ENCODE data around the gene C16orf54.
"Not testable (repeated sequence)": the region's sequence is repeated elsewhere in the genome, so short reads cannot be mapped to it uniquely, and the experiment has no call there.

Gene C16orf54

GRCh38 chr16:29769507-29769906 lies 23.7 kb upstream of the C16orf54 start:
- DNase-seq (ENCODE audit: low read depth in 4 of 4, low spot score in 1 of 4), result no peak

- DNase-seq (ENCODE audit: low read depth in 4 of 4, low spot score in 1 of 4), result no peak
Measured at GRCh38 chr16:29767062-29767461, 21.3 kb upstream of the C16orf54 start.

GRCh38 chr16:29766571-29766970 lies 20.8 kb upstream of the C16orf54 start:
- DNase-seq (ENCODE audit: low read depth in 4 of 4, low spot score in 1 of 4), result no peak

- DNase-seq (ENCODE audit: low read depth in 4 of 4, low spot score in 1 of 4), result no peak
Measured at GRCh38 chr16:29765167-29766032, 19.6 kb upstream of the C16orf54 start.

- DNase-seq (ENCODE audit: low read depth in 4 of 4, low spot score in 1 of 4), result no peak
Measured at GRCh38 chr16:29763326-29763725, 17.5 kb upstream of the C16orf54 start.

- DNase-seq (ENCODE audit: low read depth in 4 of 4, low spot score in 1 of 4), result no peak
Measured at GRCh38 chr16:29761882-29762281, 16.1 kb upstream of the C16orf54 start.

GRCh38 chr16:29761280-29761651 lies 15.5 kb upstream of the C16orf54 start:
- not testable (repeated sequence) for DNase-seq (ENCODE audit: low read depth in 4 of 4, low spot score in 1 of 4)

- no peak for DNase-seq (ENCODE audit: low read depth in 4 of 4, low spot score in 1 of 4)
Measured at GRCh38 chr16:29760567-29761279, 14.9 kb upstream of the C16orf54 start.

- no peak for DNase-seq (ENCODE audit: low read depth in 4 of 4, low spot score in 1 of 4)
Measured at GRCh38 chr16:29757950-29758466, 12.2 kb upstream of the C16orf54 start.

- not testable (repeated sequence) for DNase-seq (ENCODE audit: low read depth in 4 of 4, low spot score in 1 of 4)
Measured at GRCh38 chr16:29757086-29757485, 11.3 kb upstream of the C16orf54 start.

- DNase-seq (ENCODE audit: low read depth in 4 of 4, low spot score in 1 of 4), result no peak
Measured at GRCh38 chr16:29756654-29757053, 10.9 kb upstream of the C16orf54 start.

- no peak for DNase-seq (ENCODE audit: low read depth in 4 of 4, low spot score in 1 of 4)
Measured at GRCh38 chr16:29753516-29753915, 7.7 kb upstream of the C16orf54 start.

GRCh38 chr16:29748760-29749149 lies 3.0 kb upstream of the C16orf54 start:
- not testable (repeated sequence) for DNase-seq (ENCODE audit: low read depth in 4 of 4, low spot score in 1 of 4)

GRCh38 chr16:29747947-29748759 lies 2.4 kb upstream of the C16orf54 start:
- DNase-seq (ENCODE audit: low read depth in 4 of 4, low spot score in 1 of 4), result no peak

GRCh38 chr16:29746518-29746917 lies 728 bp upstream of the C16orf54 start:
- not testable (repeated sequence) for DNase-seq (ENCODE audit: low read depth in 4 of 4, low spot score in 1 of 4)

GRCh38 chr16:29745121-29745852 lies 503 bp downstream of the C16orf54 start:
- peak in 1 of 4 experiments; percentile 36 for DNase-seq (ENCODE audit: low read depth in 4 of 4, low spot score in 1 of 4)

GRCh38 chr16:29744541-29745101 lies 1.2 kb downstream of the C16orf54 start:
- no peak for DNase-seq (ENCODE audit: low read depth in 4 of 4, low spot score in 1 of 4)

GRCh38 chr16:29743827-29744531 lies 1.8 kb downstream of the C16orf54 start:
- DNase-seq (ENCODE audit: low read depth in 4 of 4, low spot score in 1 of 4), result no peak

GRCh38 chr16:29743475-29743826 lies 2.3 kb downstream of the C16orf54 start:
- DNase-seq (ENCODE audit: low read depth in 4 of 4, low spot score in 1 of 4), result no peak
